Activated CD8-positive, alpha-beta memory T cell treated with anti-CD3 and anti-CD28 coated beads for 36 hours (primary cell): Measurements from ENCODE around the gene MSI2. TPM values are rescaled to one million over a fixed set of nuclear protein-coding genes. Genes with fewer than 3 reads are reported as not detected.
"Not testable (repeated sequence)": the region's sequence is repeated elsewhere in the genome, so short reads cannot be mapped to it uniquely, and the experiment has no call there.

Experiments used
- CTCF ChIA-PET: fragments of 350-600 bp; sonication (Branson Sonifier 250); formaldehyde crosslinking; loops from one replicate; lab custom pipeline; 2021; ENCODE audit warnings: antibody characterized with exemption; lab: Charles Lee
- POLR2A ChIA-PET: fragments of 350-600 bp; sonication (Branson Sonifier 250); formaldehyde crosslinking; loops from one replicate; lab custom pipeline; 2021; ENCODE audit warnings: antibody characterized with exemption; lab: Charles Lee
- total RNA-seq, 2 experiments: library from RNA; stranded (reverse); gene quantifications; one replicate each; pipeline ENCODE4 v1.2.3, GENCODE V29; 2021

Gene MSI2
- 10 to 100 TPM; 56.5 to 59.6 TPM for total RNA-seq

DNA sequence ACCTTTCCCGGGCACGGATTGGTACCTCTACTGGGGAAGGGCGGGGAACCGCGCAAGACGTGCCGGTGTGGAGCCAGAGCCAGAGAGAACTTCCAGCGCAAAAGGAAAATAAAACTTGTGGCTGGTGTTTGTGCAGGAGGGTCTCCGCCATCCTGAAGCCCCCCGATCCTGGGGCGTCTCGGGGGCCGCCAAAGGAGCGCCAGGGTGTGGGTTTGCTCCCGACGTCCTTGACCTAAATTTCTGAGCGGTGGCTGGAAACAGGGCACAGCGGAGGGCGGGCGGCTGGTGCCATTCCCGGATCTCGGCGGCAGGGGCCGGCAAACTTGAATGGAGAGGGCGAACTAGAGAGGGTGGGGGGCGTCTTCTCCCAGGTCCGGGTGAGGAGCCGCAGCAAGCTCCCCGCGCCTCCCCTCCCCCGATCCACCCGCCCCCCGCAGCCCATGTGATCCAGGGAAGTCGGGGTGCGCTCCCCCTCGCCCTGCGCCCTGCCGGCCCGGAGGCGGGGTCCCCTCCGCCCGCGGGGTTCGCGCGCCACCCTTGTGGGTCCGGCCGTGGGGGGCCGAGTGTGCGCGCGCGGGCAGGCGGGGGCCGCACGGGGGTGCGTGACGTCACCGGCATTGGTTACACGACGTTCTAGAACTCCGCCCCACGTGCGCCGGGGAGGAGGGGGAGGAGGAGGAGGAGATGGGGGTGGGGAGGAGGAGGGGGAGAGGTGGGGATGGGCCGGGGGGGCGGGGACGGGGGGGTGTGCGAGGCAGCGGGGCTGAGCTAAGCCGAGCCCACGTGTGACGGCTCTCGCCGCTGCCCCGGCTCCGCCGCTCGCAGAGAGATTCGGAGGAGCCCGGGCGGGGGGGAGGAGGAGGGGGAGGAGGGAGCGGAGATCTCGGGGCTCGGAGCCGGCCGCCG is at the start of gene MSI2:
TSS of gene MSI2 (plus strand) at position 748 of the 906 bp plus-strand sequence. CDS start 220 bp downstream, outside the sequence.
- ChIA-PET POLR2A (interaction anchor here (0.7 to 1.5 kb wide), 2 partner anchors 185 to 199 kb away, joined by 3 to 9 read pairs; no protein-coding TSS in a partner anchor), CTCF (interaction anchor here (0.5 kb wide), 1 partner anchor 28 kb away, joined by 3 read pairs; no protein-coding TSS in a partner anchor)

DNA sequence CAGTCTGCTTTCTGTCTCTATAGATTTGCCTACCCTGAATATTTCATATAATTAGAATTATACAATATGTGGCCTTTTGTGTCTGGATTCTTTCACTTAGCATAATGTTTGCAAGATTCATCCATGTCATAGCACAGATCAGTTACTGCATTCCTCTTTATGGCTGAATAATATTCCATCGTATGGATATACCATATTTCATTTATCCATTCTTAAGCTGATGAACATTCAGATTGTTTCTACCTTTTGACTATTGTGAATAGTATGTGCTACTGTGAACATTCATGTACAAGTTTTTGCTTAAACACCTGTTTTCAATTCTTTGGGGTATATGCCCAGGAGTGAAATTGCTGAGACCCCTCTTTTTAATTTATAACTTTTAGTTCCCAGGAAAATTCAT is 49.4 kb upstream of the MSI2 start:
- POLR2A ChIA-PET: no interaction called here
- CTCF ChIA-PET: no interaction called here

DNA sequence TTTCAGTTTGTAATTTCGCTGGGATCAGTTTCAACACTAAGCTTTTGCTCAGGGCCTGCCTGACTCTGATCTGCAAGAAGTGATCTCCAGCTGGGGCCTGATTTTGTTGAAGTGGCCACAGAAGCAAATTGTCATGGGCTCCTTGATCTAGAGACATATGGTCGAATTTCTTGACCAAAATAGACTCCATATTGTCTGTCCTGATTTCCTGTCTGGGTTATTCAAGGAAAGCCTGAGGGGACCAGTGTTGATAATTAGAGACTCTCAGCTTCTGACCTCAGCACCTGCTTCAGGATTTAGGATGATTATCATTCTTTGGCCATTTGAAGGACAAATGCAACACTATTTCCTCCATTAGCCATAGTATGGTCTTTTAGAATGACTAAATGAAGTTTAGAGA is 48.9 kb upstream of the MSI2 start:
- CTCF ChIA-PET: no interaction called here
- POLR2A ChIA-PET: no interaction called here

DNA sequence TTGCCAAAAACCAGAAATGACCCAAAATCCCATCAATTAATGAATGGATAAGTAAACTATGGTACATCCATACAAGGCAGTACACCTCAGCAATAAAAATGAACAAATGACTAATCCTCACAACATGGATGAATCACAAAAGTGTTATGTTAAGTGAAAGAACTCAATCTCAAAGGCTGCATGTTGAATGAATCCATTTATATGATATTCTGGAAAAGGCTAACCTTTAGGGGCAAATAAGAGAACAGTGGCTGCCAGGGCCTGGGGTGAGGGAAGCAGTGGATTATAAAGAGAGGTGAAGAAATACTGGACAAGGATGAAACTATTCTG is 46.1 kb upstream of the MSI2 start:
- POLR2A ChIA-PET: no interaction called here
- CTCF ChIA-PET: no interaction called here

DNA sequence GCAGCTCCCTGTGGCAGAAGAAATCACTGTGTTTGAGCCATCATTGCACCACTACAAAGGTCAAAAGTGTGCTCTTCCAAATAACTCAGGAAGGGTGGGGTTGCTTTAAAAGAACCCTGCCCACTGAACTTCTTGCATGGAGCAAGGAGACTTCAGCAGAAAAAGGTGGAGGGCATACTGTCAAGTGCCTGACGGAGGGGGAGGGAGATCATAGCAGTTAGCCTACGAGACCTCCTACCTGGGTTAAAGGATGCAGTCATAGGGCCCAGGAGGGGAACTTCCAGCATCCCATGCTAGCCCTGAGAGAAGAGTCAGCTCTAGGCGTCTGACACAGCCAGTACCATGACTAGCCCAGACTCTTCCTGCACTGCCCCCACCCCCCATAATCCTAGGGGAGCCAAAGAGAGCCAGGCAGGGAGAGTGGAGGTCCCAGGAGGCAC is 45.3 kb upstream of the MSI2 start:
- ChIA-PET POLR2A (no interaction called here), CTCF (interaction anchor here (2.3 kb wide), 1 partner anchor 32 kb away, joined by 7 read pairs; no protein-coding TSS in a partner anchor)

DNA sequence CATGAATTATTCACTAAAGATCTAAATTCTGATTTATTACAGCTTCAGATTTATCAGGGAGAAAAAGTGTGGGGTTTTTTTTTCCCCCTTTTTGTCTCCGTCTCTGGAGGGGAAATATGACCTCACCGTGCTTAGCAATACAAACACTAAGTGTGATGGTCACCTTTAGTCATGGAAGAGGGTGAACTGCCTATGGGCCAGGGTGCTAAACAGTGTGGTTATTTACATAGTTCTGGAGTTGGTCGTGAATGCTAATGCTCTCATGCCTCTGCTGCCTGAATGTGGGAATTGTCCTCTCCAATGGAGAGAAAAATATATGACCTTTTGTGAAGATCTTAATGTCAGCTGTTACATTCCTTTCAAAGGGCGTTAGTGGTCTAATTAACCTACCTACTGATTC is 44.8 kb upstream of the MSI2 start:
- POLR2A ChIA-PET: no interaction called here
- CTCF ChIA-PET: interaction anchor here (2.3 kb wide), 1 partner anchor 31 kb away, joined by 7 read pairs; no protein-coding TSS in a partner anchor

DNA sequence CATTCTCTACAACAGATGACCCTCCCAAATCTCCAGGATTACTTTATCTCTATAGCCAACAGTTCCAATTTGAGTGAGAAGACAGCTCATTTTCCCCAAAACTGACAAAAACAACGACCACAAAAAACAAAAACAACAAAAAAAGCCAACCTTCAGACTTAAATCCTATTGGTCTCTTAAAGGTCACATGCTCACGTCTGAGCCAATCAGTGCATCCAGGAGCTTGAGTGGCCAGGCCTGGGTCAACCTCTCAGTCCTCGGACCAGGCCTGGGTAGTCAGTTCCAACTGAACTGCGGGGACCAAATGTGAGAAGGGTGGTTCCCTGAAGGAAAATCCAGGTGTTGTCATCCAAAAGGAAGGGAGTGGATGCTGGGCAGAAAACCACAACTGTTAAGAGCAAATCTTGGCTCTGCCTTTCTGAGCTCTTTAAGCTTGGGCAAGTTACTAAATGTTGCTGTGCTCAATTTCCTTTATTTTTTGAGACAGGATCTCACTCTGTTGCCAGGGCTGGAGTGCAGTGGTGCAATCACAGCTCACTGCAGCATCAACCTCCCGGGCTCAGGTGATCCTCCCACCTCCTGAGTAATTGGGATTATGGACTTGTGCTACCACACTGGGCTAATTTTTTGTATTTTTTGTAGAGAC is 43.0 kb upstream of the MSI2 start:
- POLR2A ChIA-PET: no interaction called here

DNA sequence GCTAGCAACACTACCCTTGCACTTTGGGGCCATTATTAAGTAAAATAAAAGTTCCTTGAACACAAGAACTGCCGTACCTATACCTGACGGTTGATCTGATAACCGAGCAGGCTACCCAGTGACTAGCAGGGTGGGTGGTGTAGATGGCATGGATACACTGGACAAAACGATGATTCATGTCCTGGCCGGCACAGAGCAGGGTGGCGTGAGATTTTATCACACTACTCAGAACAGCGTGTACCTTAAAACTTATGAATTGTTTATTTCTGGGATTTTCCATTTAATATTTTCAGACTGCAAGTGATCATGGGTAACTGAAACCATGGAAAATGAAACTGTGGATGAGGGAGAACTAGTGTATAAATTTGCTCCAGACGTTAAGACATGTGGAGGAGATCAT is 41.0 kb upstream of the MSI2 start:
- ChIA-PET CTCF (no interaction called here), POLR2A (no interaction called here)

More for the DNA sequence above, 43.0 kb upstream of the MSI2 start:
- CTCF ChIA-PET: no interaction called here

DNA sequence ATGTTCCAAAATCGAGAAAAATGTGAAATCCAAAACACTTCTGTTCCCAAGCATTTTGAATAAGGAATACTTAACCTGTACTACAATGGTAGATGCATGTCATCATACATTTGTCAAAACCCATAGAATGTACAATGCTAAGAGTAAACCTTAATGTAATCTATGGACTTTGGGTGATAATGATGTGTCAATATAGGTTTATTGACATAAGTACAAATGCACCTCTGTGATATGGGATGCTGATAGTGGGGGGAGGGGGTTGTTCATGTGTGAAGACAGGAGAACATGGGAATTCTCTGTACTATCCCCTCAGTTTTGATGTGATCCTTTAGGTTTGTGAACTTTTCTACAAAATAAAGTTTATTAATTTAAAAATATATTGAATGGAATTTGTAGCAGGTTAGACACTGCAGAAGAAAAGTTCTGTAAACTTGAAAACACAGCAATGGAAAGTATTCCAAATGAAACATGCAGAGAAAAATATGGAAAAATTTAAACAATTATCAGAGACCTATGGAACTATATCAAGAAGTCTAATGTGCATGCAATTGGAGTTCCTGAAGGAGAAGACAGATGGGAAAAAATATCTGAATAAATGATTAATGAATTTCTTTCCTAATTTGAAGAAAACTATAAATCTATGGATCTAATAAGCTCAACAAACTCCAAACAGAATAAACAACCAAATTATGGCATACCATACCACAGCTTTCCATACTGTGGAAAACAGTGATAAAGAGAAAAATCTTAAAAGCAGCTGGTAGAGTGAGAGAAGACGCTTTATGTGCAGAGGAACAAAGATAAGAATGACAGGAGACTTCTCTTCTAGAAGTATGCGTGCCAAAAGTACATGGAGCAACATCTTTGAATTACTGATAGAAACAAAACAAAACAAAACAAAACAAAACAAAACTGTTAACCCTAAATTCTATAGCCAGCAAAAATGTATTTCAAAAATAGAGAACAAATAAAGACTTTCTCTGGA is 34.7 kb upstream of the MSI2 start:
- ChIA-PET CTCF (no interaction called here), POLR2A (interaction anchor here (0.6 kb wide), 1 partner anchor 391 kb away, joined by 3 read pairs; no protein-coding TSS in a partner anchor)

DNA sequence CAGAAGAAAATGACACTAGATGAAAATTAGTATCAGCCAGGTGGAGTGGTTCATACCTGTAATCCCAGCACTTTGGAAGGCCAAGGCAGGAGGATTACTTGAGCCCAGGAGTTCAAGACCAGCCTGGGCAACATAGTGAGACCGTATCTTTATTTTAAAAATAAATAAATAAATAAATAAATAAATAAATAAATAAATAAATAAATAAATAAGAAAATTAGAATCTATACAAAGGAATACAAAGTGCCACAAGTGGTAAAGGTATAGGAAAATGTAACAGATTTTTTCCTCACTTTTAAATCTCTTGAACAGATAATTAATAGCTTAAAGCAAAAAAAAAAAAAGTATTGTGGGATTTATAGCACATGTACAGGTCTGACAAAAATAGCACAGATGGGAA is 33.9 kb upstream of the MSI2 start:
- POLR2A ChIA-PET: interaction anchor here (0.6 kb wide), 1 partner anchor 390 kb away, joined by 3 read pairs; no protein-coding TSS in a partner anchor
- CTCF ChIA-PET: not testable (repeated sequence)

DNA sequence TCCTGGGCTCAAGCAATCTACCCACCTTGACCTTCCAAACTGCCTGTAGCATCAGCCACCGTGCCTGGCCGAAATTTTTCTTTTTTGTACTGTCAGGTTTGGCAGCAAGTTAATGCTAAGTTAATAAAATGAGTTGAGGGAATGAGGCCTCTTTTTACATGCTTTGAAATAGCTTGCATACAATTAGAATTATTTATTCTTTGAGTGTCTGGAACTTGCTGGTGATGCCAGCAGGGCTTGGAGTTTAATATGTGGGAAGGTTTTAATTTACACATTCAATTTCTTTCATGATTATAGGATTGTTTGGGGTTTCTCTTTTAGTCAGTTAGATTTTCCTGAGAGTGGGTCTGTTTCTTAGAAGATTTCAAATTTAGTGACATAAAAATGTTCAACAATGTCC is 31.2 kb upstream of the MSI2 start:
- ChIA-PET CTCF (interaction anchor here (0.7 to 1.0 kb wide), 2 partner anchors 489 to 523 kb away, joined by 3 to 4 read pairs; no protein-coding TSS in a partner anchor), POLR2A (no interaction called here)

DNA sequence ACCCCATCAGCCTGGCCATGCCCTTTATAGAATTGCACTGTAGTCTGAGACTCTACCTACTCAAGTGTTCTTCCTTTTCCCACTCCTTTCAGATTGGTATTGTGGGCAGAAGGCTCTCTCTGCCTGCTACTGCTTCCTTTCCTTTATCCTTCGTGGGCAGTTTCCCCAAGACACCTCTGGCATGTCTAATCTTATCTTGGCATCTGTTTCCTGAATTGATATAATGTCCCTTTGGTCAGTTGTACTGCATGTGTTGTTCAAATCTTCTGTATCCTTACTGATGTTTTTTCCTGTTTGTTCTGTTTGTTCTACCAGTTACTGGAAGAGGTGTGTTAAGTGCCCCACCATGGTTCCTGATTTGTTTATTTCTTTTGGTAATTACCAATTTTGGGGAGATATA is 29.5 kb upstream of the MSI2 start:
- CTCF ChIA-PET: no interaction called here

DNA sequence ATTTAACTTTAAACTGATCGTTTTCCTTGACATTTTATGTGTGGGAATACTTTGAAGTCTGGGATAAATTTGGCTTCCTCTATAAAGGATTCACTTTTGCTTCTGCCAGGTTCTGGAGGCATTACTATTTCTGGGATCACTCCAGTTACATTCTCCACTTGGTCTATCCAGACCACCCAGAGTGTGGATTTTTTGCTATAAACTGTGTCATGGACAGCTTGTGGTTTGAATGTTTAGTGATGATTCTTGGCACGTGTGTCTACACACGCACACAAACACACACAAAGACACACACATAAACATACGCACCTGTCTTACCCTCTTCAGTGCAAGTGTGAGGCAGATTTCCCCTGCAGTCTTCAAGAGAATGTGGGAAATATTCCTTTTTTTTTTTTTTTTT is 27.4 kb upstream of the MSI2 start:
- ChIA-PET POLR2A (no interaction called here), CTCF (no interaction called here)

More for the DNA sequence above, 29.5 kb upstream of the MSI2 start:
- POLR2A ChIA-PET: no interaction called here

DNA sequence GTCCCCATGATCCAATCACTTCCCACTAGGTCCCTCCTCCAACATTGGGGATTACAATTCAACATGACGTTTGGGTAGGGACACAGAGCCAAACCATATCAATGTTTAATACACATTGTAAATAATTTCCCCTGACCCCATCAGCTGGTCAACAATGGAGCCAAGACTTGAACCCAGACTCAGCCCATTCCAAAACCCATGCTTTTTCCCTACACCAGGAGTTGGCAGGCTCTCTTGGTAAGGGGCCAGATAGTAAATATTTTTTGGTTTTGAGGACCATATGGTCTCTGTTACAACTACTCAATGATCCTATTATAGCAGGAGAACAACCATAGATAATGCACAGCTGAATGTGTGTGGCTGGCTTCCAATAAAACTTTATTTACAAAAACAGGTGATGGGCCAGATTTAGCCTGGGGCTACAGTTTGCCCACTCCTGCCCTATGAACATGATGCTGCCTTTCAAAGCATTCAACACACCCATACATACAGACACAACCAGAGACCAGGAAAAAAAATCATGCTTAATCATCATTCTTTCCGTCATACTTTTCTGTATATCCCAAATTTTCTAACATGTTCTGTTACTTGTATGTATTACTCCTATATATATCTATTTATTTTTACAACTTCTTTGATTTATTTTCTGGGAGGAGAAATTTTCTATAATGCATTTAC is 22.1 kb upstream of the MSI2 start:
- ChIA-PET POLR2A (no interaction called here), CTCF (no interaction called here)

DNA sequence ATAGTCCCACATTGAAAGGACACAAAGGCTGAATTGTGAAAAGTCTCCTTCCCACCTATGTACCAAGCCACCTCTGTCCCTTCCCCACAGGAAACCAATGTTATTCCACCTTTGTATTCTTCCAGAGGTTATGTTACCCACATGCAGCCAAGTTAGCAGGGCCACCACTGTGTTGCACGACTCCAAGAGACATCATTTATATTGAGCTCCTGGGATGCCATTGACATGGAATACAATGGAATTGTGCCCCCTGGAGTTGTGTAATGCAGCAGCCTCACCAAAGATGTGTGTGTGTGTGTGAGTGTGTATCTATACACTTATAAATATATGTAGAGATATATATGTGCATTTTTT is 21.6 kb upstream of the MSI2 start:
- CTCF ChIA-PET: no interaction called here
- POLR2A ChIA-PET: no interaction called here

DNA sequence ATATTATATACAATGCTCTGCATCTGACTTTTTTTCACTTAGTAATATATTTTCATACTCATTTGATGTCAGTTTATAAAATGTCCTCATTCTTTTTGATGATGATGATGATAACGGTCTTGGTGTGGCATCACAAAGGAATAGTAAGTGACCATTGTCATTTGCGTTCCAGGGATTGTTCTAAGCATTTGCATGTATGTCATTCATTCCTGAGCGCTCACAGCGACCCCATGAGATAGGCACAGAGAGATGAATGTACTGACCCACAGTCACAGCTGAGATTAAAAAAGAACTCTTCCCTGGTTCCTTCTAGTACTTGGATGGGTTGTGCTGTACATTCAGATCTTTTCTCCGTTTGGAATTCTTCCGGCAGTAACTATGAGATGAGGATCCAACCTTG is 21.2 kb upstream of the MSI2 start:
- ChIA-PET POLR2A (no interaction called here), CTCF (no interaction called here)

DNA sequence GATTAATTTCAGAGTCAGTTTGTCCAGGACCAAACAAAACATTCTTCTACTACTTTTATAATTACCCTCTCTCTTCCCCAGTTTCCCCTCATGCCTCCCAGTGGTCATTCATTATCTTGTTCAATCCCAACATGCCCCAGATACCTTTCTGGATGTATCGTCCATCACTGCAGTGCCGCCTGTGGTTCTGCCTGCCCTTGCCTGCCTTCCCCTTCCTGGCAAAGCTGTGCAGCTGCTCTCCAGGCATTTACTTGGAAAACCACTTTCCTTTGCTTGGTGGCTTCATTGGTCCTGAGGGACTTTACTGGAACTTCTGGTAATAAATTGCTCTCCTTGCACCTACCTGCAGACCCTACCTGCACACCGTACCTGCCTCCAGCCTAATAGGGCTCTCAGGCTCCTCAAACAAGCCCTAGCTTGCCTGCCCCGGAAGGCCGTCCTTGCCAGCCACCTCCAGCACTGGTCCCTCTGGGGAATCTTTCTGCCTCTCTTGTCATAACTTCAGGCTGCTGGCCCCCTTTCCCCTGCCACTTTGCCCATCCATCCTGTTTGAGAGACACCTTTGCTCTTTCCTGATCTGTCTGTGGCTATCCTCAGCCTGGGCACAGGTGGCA is 19.5 kb upstream of the MSI2 start:
- ChIA-PET POLR2A (no interaction called here), CTCF (no interaction called here)

DNA sequence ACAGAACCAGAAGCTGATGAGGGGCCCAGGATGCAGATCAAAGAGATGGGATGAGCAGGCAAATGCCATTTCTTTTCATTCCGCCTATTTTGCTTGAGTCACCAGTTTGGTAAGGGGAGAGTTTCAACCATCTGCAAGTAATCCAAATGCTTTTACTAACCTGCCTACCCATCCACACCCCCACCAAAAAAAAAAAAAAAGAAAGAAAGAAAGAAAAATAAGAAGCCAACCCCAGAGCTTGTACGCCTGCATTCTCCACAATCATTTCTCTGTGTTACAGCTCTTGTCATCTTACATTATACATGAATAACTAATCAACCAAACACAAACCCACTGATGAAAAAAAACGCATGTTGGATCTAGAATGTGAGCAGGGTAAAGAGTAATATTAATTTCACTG is 15.7 kb upstream of the MSI2 start:
- POLR2A ChIA-PET: no interaction called here
- CTCF ChIA-PET: no interaction called here
